GM23248 (cell line): ENCODE results near the gene MALT1.

Source experiments
- EZH2 ChIP-seq: fragments of 200-600 bp; sonication (generic); IDR thresholded peaks from 2 replicates; pipeline ENCODE4 v1.6.1; 2018; ENCODE audit warnings: antibody characterized with exemption, mild to moderate bottlenecking; ENCODE audit not compliant: insufficient read depth, poor library complexity, severe bottlenecking
- EZH2phosphoT487 ChIP-seq: fragments of 200-600 bp; sonication (generic); IDR thresholded peaks from 2 replicates; pipeline ENCODE4 v1.6.1; 2018; ENCODE audit warnings: antibody characterized with exemption, moderate library complexity, mild to moderate bottlenecking, low read depth; ENCODE audit not compliant: insufficient read depth

DNA sequence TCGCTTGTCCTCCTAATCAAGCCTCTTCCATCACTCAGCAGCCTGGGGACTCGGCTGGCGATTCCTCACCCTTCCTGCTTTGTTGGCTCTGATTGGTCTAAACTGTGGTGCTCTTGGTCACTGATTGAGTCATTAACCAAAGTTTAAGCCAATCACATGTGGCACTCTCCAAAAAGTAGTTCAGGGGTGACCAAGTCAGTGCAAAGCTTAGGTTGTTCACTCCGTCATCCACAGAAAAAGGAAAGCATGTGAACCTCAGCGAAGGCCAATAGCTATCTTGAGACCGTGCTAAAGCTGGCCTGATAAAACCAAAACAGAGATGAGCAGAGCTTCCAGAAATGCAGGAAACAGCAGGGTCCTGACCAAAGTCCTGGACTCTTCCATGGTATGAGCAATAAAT lies 47.3 kb upstream of the MALT1 start:
- no peak for TF ChIP-seq EZH2
- TF ChIP-seq EZH2phosphoT487, result no peak
